GM18517 (cell line): Measurements from ENCODE around the gene BORA.
"Not testable (repeated sequence)": the region's sequence is repeated elsewhere in the genome, so short reads cannot be mapped to it uniquely, and the experiment has no call there.

ENCODE experiments used
- ATAC-seq: cut with Tn5 transposase; IDR thresholded peaks from one replicate; pipeline ENCODE4 v1.9.1; 2021; ENCODE audit warnings: mild to moderate bottlenecking, moderate library complexity; ENCODE audit not compliant: unreplicated experiment

BORA gene

GRCh38 chr13:72727417-72728289 lies at the start of gene BORA, which contains the start of gene MZT1:
TSS of gene BORA (plus strand) at chr13:72727923. CDS start at chr13:72728941, 1,018 bp downstream.
TSS of gene MZT1 (minus strand) at chr13:72727629. CDS start at chr13:72727602, 27 bp downstream.
- peak; percentile 97 for ATAC-seq

DNA sequence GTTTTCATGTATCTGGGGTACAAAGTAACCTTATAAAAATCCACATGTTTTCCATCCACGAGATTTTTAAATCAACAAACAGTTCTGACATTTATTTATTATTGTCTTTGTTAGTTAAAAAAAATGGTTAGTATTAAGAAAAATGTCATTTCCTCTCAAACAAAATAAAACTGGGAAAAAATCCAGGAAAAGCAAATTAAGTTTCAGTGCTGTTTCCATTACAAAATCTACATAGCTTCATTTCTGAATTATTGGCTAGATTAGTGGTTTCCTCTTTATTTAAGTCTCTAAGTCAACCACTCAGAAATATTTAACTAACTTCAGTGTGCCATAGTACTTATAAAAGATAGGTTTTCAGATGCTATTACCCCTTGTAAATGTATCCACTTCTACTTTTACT lies 49.4 kb upstream of the BORA start:
- no peak for ATAC-seq

DNA sequence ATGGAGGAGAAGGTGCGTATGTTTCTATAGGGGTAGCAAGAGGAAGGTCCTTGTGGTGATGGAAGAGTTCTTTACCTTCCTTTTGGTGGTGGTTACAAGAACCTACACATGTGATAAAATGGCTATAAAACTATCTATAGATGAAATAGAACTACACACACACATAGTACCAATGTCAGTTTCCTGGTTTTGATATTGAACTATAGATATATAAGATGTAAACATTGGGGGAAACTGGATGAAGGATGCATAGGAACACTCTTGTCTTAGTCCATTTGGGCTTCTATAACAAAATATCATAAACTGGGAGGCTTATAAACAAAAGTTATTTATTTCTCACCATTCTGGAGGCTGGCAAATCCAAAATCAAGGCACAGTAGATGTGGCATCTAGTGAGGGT lies 47.4 kb upstream of the BORA start:
- no peak for ATAC-seq

- no peak for ATAC-seq
Measured at GRCh38 chr13:72686766-72687165, 41.0 kb upstream of the BORA start.

GRCh38 chr13:72689181-72689696 lies 38.5 kb upstream of the BORA start:
- no peak for ATAC-seq

DNA sequence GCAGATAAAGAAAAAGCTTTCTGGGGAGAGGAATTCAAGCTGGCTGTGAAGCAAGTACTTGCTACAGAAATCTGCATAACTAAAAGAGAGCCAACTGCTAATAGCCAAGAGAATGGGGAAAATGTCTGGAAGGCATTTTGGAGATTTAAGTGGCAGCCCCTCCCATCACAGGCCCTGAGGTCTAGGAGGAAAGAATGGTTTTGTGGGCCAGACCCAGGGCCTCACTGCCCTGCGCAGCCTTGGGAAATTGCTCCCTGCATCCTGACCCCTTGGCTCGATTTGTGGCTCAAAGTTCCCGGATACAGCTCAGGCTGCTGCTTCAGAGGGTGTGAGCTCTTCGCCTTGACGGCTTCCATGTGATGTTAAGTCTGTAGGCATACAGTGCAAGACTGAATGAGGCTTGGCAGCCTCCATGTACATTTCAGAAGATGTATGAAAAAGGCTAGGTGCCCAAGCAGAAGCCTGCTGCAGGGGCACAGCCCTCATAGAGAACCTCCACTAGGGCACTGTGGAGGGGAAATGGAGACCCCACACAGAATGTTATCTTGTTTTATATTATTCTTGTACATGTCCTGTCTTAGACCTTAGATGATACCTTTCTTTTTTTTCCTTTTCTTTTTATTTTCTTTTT lies 34.7 kb upstream of the BORA start:
- no peak for ATAC-seq

DNA sequence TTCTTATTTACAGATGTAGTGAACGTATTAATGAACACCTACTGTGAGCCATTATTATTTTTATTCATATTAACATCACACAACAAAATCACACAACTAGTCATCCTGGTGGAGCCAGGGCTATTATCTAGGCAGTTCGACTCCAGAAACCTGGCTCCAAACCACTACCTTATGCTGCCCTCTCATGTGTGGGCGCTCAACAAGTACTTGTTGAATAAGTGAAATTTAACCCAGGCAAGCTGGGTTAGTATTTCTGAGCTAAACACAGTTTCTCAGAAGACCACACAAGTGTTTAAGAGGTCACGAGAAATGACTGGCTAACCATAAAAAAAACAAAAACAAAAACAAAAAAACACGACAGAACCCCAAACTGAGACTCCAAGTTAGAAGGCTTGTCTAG lies 33.9 kb upstream of the BORA start:
- no peak for ATAC-seq

DNA sequence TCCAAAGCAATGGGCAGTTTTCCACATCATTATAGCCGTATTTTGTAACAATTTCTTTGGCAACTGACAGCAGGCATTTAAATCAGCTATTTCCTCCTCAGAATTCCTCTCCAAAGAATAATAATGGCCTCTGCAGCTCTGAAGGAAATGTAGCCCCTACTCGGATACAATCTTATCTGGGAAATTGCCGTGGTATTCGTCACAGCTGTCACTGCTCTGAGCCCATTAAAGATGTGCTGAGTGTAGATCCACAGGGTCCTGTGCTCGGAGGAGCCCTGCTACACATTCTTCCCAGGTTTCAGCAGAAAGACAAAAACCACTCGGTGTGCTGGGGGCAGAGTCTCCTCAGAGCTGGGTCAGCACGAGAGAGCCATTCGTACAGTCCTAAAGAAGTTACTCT lies 33.4 kb upstream of the BORA start:
- ATAC-seq, result no peak

DNA sequence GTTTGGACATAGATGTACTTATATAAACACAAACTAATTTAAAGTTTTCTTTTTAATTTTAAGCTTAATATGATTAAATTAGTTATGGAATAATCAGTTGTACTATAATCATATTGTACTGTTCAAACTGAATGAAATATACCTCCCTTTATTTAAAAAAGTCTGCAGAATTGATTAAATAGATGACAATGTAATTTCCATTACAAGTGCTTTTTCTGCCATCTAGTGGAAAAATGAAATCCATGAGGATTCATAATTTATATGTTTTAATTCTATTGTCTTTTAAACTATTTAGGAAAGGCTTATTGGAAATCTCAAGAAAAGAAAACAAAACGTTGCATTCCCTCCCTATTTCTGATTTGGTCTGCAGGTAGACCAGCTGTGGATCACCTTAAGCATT lies 31.1 kb upstream of the BORA start:
- no peak for ATAC-seq

DNA sequence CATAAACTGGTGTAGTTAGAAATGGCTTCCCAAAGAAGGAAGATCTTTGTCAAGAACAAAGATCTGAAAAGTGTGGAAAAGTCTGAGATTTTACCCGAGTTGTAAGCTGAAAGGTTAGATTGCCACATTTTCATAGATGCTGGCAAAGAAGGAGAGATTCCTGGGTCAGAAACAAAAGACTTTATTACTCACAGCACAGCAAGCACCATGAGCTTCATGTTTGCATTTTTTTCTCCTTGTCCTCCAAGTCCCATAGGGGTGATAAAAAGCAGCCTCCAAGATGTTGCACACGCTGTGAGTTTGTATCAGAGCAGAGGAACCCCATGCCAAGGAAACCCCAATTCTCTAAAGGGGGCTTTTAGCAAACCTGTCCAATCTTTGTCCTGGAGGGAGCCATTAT lies 29.6 kb upstream of the BORA start:
- ATAC-seq, result no peak

- no peak for ATAC-seq
Measured at GRCh38 chr13:72700509-72700908, 27.2 kb upstream of the BORA start.

DNA sequence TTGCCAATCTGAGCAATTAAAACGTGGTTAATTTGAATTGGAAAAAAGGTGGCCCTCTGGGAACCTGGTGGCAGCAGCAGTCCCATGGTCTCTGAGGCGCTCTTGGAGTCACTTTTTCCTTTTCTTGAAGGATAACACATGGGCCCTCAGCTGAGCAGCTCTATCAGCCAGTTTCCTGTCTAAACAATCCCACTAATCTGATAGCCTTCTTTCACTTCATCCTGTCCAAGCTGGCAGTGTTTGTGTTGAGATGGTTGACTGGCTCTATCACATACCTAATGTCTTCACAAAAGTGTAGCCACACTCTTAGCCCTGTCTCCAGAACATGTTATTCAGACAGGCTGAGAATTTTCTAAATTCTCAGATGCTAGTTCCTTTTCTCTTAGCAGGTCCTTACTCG lies 10.9 kb upstream of the BORA start:
- ATAC-seq, result no peak

DNA sequence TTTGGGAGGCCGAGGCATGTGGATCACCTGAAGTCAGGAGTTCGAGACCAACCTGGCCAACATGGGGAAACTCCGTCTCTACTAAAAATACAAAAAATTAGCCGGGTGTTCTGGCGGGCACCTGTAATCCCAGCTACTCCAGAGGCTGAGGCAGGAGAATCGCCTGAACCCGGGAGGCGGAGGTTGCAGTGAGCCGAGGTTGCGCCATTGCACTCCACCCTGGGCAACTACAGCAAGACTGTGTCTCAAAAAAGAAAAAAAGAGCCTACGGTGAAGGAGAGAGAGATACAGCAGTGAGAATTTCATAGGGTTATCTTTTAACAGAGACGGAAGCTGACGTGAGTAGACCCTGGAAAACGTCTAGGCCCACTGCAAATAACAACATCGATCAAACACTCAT lies 1.5 kb upstream of the BORA start:
- not testable (repeated sequence) for ATAC-seq

- ATAC-seq, result peak; percentile 24
Measured at GRCh38 chr13:72726726-72727416, 852 bp upstream of the BORA start.

DNA sequence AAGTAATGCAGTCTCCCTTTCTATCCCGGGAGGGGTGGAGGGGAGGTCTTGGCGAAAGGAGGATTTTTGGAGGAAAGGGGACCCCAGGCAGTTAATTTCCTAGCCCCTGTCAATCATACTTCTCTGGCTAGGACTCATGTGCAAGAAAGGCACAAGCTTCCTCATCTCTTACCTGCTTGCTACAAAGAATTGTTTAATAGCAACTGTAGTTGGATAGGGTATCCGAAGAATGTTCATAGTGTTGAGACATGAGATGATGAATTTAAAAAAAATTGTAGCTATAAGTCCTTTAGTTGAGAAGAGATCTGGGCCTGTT lies 525 bp downstream of the BORA start:
- no peak for ATAC-seq

GRCh38 chr13:72737033-72737432 lies 9.3 kb downstream of the BORA start:
- ATAC-seq, result no peak

- ATAC-seq, result no peak
Measured at GRCh38 chr13:72740015-72740414, 12.3 kb downstream of the BORA start.

- no peak for ATAC-seq
Measured at GRCh38 chr13:72745260-72745659, 17.5 kb downstream of the BORA start.

- ATAC-seq, result no peak
Measured at GRCh38 chr13:72751220-72751619, 23.5 kb downstream of the BORA start.

- ATAC-seq, result no peak
Measured at GRCh38 chr13:72754111-72754510, 26.4 kb downstream of the BORA start.

DNA sequence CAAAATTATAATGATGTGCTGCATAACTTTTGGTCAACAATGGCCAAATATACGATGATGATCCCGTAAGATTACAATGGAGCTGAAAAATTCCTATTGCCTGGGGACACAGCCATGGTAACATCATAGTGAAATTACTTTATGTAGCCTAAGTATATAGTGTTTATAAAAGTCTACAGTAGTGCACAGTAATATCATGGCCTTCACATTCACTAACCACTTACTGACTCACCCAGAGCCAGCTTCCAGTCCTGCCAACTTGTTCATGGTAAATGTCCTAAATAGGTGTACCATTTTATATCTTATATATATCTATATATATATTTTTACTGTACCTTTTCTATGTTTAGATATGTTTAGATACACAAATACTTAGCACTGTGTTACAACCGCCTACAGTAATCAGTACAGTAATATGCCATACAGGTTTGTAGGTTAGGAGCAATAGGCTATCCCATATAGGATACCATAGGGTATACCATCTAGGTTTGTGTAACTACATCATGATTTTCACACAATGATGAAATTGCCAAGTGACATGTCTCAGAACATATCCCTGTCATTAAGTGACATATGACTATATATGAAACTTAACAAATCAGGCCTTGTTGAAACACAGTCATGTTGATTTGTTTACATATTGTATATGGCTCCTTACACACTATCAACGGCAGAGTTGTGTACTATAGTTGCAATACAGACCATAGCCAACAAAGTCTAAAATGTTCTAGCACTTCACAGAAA lies 30.2 kb downstream of the BORA start:
- ATAC-seq, result no peak
